Panc1 (cell line): ENCODE results near the gene HS1BP3. TPM values are rescaled to one million over a fixed set of nuclear protein-coding genes. Genes with fewer than 3 reads are reported as not detected.

ENCODE experiments used
- ATAC-seq: fragments of 200-7000 bp; cut with Tn5 transposase; 2 replicates; pipeline ENCODE4 v1.9.1; 2020; ENCODE audit warnings: mild to moderate bottlenecking, moderate library complexity
- BruUV-seq: library from RNA; stranded (reverse); fragments of 400-500 nt; replicated peaks from 2 replicates; lab custom pipeline; 2021; lab: Mats Ljungman, UMichigan
- CTCF ChIA-PET: fragments of 300-600 bp; sonication (Branson Sonifier 250); formaldehyde crosslinking; loops from one replicate; lab custom pipeline; 2022; ENCODE audit warnings: antibody characterized with exemption; lab: Charles Lee
- POLR2A ChIA-PET: fragments of 300-600 bp; sonication (Branson Sonifier 250); formaldehyde crosslinking; loops from one replicate; lab custom pipeline; 2022; ENCODE audit warnings: antibody characterized with exemption; lab: Charles Lee
- DNase-seq: peaks from one replicate; pipeline ENCODE4 v3.0.0-alpha.2; 2010; ENCODE audit warnings: low read depth, low spot score
- H3K27ac ChIP-seq: 2 replicates; pipeline ENCODE4 v1.5.1; 2011; ENCODE audit warnings: mild to moderate bottlenecking, low read length, inconsistent platforms
- H3K27me3 ChIP-seq: fragments of 200-500 bp; sonication (Bioruptor generic); 2 replicates; pipeline ENCODE4 v1.6.0; 2014; ENCODE audit warnings: low read length, inconsistent platforms; ENCODE audit not compliant: control insufficient read depth, insufficient read depth
- H3K36me3 ChIP-seq: fragments of 200-500 bp; sonication (Bioruptor generic); 2 replicates; pipeline ENCODE4 v1.5.1; 2014; ENCODE audit warnings: inconsistent platforms, mild to moderate bottlenecking, low read length, moderate library complexity; ENCODE audit not compliant: control insufficient read depth, insufficient read depth
- H3K4me1 ChIP-seq: 2 replicates; pipeline ENCODE4 v1.5.1; 2011; ENCODE audit warnings: inconsistent platforms, mild to moderate bottlenecking, low read length, moderate library complexity; ENCODE audit not compliant: control insufficient read depth, insufficient read depth
- H3K4me3 ChIP-seq, 2 experiments: 2 replicates each; pipeline ENCODE4 v1.5.1; 2011 to 2012; ENCODE audit warnings: low read depth in 2 of 2, low read length in 2 of 2, mild to moderate bottlenecking in 2 of 2, inconsistent platforms in 1 of 2, moderate library complexity in 1 of 2
- H3K9me3 ChIP-seq: fragments of 200-500 bp; sonication (Bioruptor generic); 2 replicates; pipeline ENCODE4 v1.5.1; 2014; ENCODE audit warnings: low read depth, mild to moderate bottlenecking, inconsistent platforms, low read length, moderate library complexity; ENCODE audit not compliant: control insufficient read depth, insufficient read depth
- CTCF ChIP-seq: fragments of 450-650 bp; IDR thresholded peaks from 2 replicates; pipeline ENCODE4 v1.5.1; 2017; ENCODE audit warnings: mild to moderate bottlenecking
- POLR2AphosphoS5 ChIP-seq: IDR thresholded peaks from 2 replicates; pipeline ENCODE4 v1.6.1; 2012; ENCODE audit warnings: mild to moderate bottlenecking, low read depth, low read length, moderate library complexity
- SIN3A ChIP-seq: IDR thresholded peaks from 2 replicates; pipeline ENCODE4 v1.6.1; 2012; ENCODE audit warnings: low read depth, mild to moderate bottlenecking, low read length, moderate library complexity, borderline replicate concordance; ENCODE audit not compliant: insufficient read depth
- TCF7L2 ChIP-seq: IDR thresholded peaks from 2 replicates; pipeline ENCODE4 v1.6.1; 2011; ENCODE audit warnings: mild to moderate bottlenecking, low read depth, low read length, inconsistent platforms
- in situ Hi-C: cut with HindIII; loops from 2 replicates; pipeline ENCODE4 v1.10.0; 2016; ENCODE audit warnings: low sequenced_read_pairs, low pct_unique_long_range_greater_than_20kb
- intact Hi-C: fragments of 100-400 bp; cut with micrococcal nuclease; formaldehyde crosslinking; loops from one replicate; pipeline ENCODE4 v1.10.0; 2022; ENCODE audit not compliant: unreplicated experiment
- total RNA-seq: library from RNA; stranded (reverse); gene quantifications from one replicate; pipeline ENCODE4 v1.2.1, GENCODE V29; 2021; ENCODE audit not compliant: unreplicated experiment
- TF ChIP-seq, protein P1 (sequence below), 2 experiments: IDR thresholded peaks; 2 replicates each; pipeline ENCODE4 v1.6.1; 2011 to 2012; ENCODE audit warnings: low read depth in 2 of 2, control low read depth in 1 of 2, low read length in 1 of 2, mild to moderate bottlenecking in 1 of 2, moderate library complexity in 1 of 2; ENCODE audit not compliant: insufficient read depth in 1 of 2

Gene HS1BP3
- total RNA-seq, 1 experiment from 2014 or later = 46.1 TPM

DNA sequence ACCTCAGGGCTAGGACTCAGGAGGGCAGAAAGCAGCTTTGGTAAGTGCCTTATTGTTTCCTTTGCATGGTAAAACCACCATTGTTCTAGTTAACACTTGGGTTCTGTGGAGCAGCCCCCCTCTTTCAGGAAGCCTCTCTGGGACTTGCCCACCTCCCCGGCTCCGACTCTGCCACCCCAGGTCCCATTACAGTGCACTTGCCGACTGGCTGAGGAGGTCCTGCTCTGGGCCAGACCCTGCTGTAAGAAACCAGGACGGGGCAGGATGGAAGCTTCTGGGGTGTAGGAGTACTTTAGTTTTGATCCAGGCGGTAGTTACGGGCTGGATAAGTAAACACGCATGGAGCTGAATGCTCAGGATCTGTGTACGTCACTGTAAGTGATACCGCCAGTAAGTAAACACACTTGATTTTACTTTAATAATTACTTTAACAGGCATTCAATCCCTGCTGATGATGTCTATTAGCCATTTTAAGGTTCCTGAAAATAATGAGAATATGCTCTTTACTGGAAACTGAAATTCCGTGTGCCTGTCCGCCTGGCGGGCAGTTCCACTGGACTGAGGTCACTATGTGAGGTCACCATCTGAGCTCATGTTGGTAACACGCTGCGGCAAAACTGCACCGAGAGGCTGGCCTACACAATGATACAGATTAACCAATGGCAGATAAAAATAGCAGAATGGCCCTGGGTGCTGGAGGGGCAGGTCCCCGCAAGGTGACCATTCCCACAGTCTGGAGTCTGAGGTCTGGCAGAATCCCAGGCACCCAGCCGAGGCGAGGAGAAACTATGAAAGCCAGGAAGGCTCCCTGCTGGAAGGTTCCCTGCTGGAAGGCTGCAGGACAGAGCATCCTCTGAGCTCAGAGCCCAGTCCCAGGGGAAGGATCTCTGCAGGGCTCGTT is 25.2 kb downstream of the HS1BP3 start:
- BruUV-seq = no TSS peak
- ATAC-seq (no peak), DNase-seq (no peak)
- Histone ChIP-seq H3K9me3 (no peaks in the 10 kb centered on the region), H3K4me3 (no peak overlapping the region), H3K27ac (no peak overlapping the region), H3K36me3 (no peaks in the 10 kb centered on the region; the same call in none of the 2 replicates), H3K4me1 (no peaks in the 10 kb centered on the region), H3K27me3 (no peaks in the 10 kb centered on the region)
- ChIA-PET POLR2A (no interaction called here), CTCF (interaction anchor here (0.5 kb wide), 1 partner anchor 174 kb away, joined by 4 read pairs; no protein-coding TSS in a partner anchor)
- TF ChIP-seq SIN3A (no peak), CTCF (no peak), TCF7L2 (no peak), POLR2AphosphoS5 (no peak)
- TF ChIP-seq, protein P1, sequence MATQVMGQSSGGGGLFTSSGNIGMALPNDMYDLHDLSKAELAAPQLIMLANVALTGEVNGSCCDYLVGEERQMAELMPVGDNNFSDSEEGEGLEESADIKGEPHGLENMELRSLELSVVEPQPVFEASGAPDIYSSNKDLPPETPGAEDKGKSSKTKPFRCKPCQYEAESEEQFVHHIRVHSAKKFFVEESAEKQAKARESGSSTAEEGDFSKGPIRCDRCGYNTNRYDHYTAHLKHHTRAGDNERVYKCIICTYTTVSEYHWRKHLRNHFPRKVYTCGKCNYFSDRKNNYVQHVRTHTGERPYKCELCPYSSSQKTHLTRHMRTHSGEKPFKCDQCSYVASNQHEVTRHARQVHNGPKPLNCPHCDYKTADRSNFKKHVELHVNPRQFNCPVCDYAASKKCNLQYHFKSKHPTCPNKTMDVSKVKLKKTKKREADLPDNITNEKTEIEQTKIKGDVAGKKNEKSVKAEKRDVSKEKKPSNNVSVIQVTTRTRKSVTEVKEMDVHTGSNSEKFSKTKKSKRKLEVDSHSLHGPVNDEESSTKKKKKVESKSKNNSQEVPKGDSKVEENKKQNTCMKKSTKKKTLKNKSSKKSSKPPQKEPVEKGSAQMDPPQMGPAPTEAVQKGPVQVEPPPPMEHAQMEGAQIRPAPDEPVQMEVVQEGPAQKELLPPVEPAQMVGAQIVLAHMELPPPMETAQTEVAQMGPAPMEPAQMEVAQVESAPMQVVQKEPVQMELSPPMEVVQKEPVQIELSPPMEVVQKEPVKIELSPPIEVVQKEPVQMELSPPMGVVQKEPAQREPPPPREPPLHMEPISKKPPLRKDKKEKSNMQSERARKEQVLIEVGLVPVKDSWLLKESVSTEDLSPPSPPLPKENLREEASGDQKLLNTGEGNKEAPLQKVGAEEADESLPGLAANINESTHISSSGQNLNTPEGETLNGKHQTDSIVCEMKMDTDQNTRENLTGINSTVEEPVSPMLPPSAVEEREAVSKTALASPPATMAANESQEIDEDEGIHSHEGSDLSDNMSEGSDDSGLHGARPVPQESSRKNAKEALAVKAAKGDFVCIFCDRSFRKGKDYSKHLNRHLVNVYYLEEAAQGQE (IDR thresholded peaks at IDR 0.05; ENCODE audit: insufficient read depth in 1 of 2, low read depth in 2 of 2, low read length in 1 of 2) = no peak
- intact Hi-C loops (no loop called here), in situ Hi-C loops (loop anchor here (25.0 kb wide), 1 partner anchor 188 kb away; the partner anchor contains the start of gene RHOB)

- ChIA-PET POLR2A (no interaction called here), CTCF (no interaction called here)
- no peak for TF ChIP-seq POLR2AphosphoS5
- no peak for TF ChIP-seq TCF7L2
- TF ChIP-seq SIN3A = no peak
- TF ChIP-seq, protein P1 (IDR thresholded peaks at IDR 0.05; ENCODE audit: insufficient read depth in 1 of 2, low read depth in 2 of 2, low read length in 1 of 2) = no peak
- TF ChIP-seq CTCF = no peak
- intact Hi-C loops = no loop called here
- ATAC-seq (no peak), DNase-seq (no peak)
- no peak overlapping the region for H3K27ac ChIP-seq
- BruUV-seq = no TSS peak
- no peaks in the 10 kb centered on the region for H3K4me1 ChIP-seq
- no peaks in the 10 kb centered on the region for H3K27me3 ChIP-seq
- no peaks in the 10 kb centered on the region for H3K9me3 ChIP-seq
- H3K4me3 ChIP-seq = no peak overlapping the region
- H3K36me3 ChIP-seq = no peaks in the 10 kb centered on the region; the same call in none of the 2 replicates
- in situ Hi-C loops = loop anchor here (25.0 kb wide), 1 partner anchor 188 kb away; the partner anchor contains the start of gene RHOB
These were observed 25.9 kb downstream of the HS1BP3 start for GRCh38 chr2:20624884-20625485.
